ENCODE data around the gene ARID3B. TPM values are rescaled to one million over a fixed set of nuclear protein-coding genes. Genes with fewer than 3 reads are reported as not detected.

Gene ARID3B
- total RNA-seq, 1 experiment from 2014 or later, result 8.1 TPM

DNA sequence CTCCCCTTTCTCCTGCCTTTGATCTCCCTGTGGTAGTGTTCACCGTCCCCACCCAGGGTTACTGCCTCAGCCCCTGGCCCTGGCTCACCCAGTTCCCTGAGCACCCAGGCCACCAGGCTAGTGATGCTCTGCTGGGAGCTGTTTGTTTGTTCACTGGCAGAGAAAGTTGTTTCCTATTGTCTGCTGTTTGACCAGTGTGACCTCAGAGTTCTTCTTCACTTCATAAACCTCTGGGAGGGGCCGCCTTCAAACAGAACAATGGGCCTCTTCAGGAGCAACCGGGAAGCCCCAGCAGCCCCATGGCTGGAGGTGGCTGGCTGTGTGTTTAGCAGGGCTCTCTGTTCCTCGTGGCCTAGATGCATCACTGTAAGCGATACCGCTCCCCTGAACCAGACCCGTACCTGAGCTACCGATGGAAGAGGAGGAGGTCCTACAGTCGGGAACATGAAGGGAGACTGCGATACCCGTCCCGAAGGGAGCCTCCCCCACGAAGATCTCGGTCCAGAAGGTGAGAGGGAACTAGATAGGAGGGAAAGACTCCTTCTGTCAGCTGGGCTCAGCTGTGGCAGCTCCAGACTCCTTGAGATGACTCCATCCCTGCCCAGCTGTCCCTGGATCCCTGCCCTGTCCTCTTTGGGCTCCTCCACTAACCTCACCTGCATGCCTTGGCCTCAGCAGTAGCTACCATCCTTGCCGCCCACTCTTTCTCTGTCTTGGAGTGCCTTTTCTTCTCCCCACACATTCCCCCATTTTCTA is 78.0 kb downstream of the ARID3B start:
- Histone ChIP-seq H4K20me1 (ENCODE audit: insufficient read depth) (peaks cover 6% of the 10 kb centered on the region; the same call in 1 of the 2 replicates), H3K27me3 (ENCODE audit: insufficient read depth, low read length) (no peaks in the 10 kb centered on the region), H3K27ac (ENCODE audit: low read depth, low read length) (no peak overlapping the region), H3K36me3 (ENCODE audit: control insufficient read depth in 1 of 2, insufficient read depth in 2 of 2, low read length in 2 of 2) (peaks cover 20 to 46% of the 10 kb centered on the region in 2 experiments), H3K9ac (ENCODE audit: low read length) (no peak overlapping the region), H3K79me2 (ENCODE audit: insufficient read depth, low read length) (peaks cover 82% of the 10 kb centered on the region), H3K9me2 (ENCODE audit: insufficient read depth) (no peaks in the 10 kb centered on the region), H3K4me1 (ENCODE audit: control insufficient read depth in 1 of 2, insufficient read depth in 2 of 2, low read length in 2 of 2) (peaks cover 8 to 34% of the 10 kb centered on the region in 2 experiments; a peak in 3 of 4 replicates), H2AFZ (ENCODE audit: low read depth, low read length, poor library complexity, severe bottlenecking) (no peak overlapping the region), H3K9me3 (ENCODE audit: control insufficient read depth in 1 of 2, insufficient read depth in 1 of 2, low read depth in 1 of 2, low read length in 2 of 2) (no peaks in the 10 kb centered on the region), H3K4me3 (replicated peaks in 1 of 2; ENCODE audit: low read depth in 1 of 2, low read length in 2 of 2) (no peak overlapping the region), H3K4me2 (ENCODE audit: low read length) (no peak overlapping the region)
- no TSS peak for BruUV-seq (replicated peaks)
- ChIA-PET RAD21 (ENCODE audit: low non-redundant PET in 1 of 2, low total read pairs in 2 of 2, uncharacterized antibody in 2 of 2, unreplicated experiment in 2 of 2) (no interaction called here), CTCF (interaction anchor here (1.3 kb wide), 1 partner anchor 245 kb away, joined by 3 read pairs; no protein-coding TSS in a partner anchor), POLR2A (no interaction called here)
- TF ChIP-seq SP1 (IDR thresholded peaks at IDR 0.05; ENCODE audit: low read depth) (no peak), JUND (IDR thresholded peaks at IDR 0.05) (no peak), RAD21 (IDR thresholded peaks at IDR 0.05; ENCODE audit: low read depth) (no peak), YY1 (IDR thresholded peaks at IDR 0.05; ENCODE audit: extremely low read depth, insufficient replicate concordance, low read depth, low read length) (no peak), SRF (IDR thresholded peaks at IDR 0.05; ENCODE audit: low read depth) (no peak), POLR2AphosphoS5 (IDR thresholded peaks at IDR 0.05; ENCODE audit: low read depth, low read length) (no peak), TCF7L2 (IDR thresholded peaks at IDR 0.05; ENCODE audit: borderline replicate concordance, extremely low read depth, insufficient read depth, insufficient read length) (no peak), FOSL1 (IDR thresholded peaks at IDR 0.05; ENCODE audit: low read depth) (no peak), ELF1 (IDR thresholded peaks at IDR 0.05; ENCODE audit: borderline replicate concordance, low read depth) (no peak), ZFX (IDR thresholded peaks at IDR 0.05) (no peak)
- TF ChIP-seq, protein P1, sequence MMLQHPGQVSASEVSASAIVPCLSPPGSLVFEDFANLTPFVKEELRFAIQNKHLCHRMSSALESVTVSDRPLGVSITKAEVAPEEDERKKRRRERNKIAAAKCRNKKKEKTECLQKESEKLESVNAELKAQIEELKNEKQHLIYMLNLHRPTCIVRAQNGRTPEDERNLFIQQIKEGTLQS (IDR thresholded peaks at IDR 0.05), result no peak
- ATAC-seq, result no peak
- intact Hi-C loops (cut with micrococcal nuclease), result no loop called here
- DNase-seq (ENCODE audit: low read depth, low spot score), result no peak
